Right cardiac atrium (tissue), 5 donors: ENCODE measurements around the gene SLC25A26. TPM values are rescaled to one million over a fixed set of nuclear protein-coding genes. Genes with fewer than 3 reads are reported as not detected.

ENCODE experiments used
- ATAC-seq, 2 donors: fragments of 200-7000 bp; cut with Tn5 transposase; one replicate each; pipeline versions ENCODE4 v1.8.0 to v1.9.1; 2020; ENCODE audit warnings: moderate library complexity in 2 of 2, mild to moderate bottlenecking in 1 of 2
- DNase-seq, 3 donors: peaks; one replicate each; pipeline ENCODE4 v3.0.0-alpha.2; 2020
- H3K27ac ChIP-seq: one replicate; pipeline ENCODE4 v1.5.1; 2013; ENCODE audit warnings: mild to moderate bottlenecking, low read length, control low read depth, moderate library complexity
- H3K27me3 ChIP-seq: one replicate; pipeline ENCODE4 v1.6.1; 2013; ENCODE audit not compliant: control insufficient read depth, insufficient read depth
- H3K4me1 ChIP-seq: one replicate; pipeline ENCODE4 v1.6.1; 2013; ENCODE audit warnings: low read length; ENCODE audit not compliant: control insufficient read depth, insufficient read depth
- H3K4me3 ChIP-seq: one replicate; pipeline ENCODE4 v1.5.1; 2013; ENCODE audit warnings: low read length, control low read depth
- H3K9me3 ChIP-seq: one replicate; pipeline ENCODE4 v1.6.1; 2013; ENCODE audit warnings: low read length; ENCODE audit not compliant: control insufficient read depth
- WGBS: extraction: QIAGEN DNeasy Blood & Tissue Kit; methylation state at CpG from one replicate; pipeline ENCODE4 v1.1.7; 2013; 5-methylcytosine and 5-hydroxymethylcytosine counted together
- intact Hi-C, 4 donors: fragments of 100-400 bp; cut with DNase I; formaldehyde crosslinking; loops; one replicate each; pipeline versions ENCODE4 v1.11.0 to v1.14.0; 2022 to 2023
- polyA plus RNA-seq: library from polyadenylated mRNA; stranded (reverse); fragments of 200-250 nt; gene quantifications from one replicate; pipeline ENCODE4 v1.2.3, GENCODE V29; 2013
- total RNA-seq, 4 donors: library from RNA; stranded (reverse); fragmentation: NEBNext Ultra II Directional; extraction: Animal tissue kit (Norgen Biotek cat#: 25700); gene quantifications; one replicate each; pipeline ENCODE4 v1.2.1, GENCODE V29; 2021
- donor health status: healthy with polysubstance abuse.
- donor health status: DM: no; HTN: yes; CAD: no.
- donor health status: DM: no; HTN: no; CAD: no.
- donor health status: DM: no; HTN: yes; CAD: no; lungs with severe emphysema.
- donor health status: DM: yes; HTN: yes; CAD: no.

Gene SLC25A26
- total and polyA plus RNA-seq, 5 donors: 23.9 to 39.4 (median 28.4) TPM

DNA sequence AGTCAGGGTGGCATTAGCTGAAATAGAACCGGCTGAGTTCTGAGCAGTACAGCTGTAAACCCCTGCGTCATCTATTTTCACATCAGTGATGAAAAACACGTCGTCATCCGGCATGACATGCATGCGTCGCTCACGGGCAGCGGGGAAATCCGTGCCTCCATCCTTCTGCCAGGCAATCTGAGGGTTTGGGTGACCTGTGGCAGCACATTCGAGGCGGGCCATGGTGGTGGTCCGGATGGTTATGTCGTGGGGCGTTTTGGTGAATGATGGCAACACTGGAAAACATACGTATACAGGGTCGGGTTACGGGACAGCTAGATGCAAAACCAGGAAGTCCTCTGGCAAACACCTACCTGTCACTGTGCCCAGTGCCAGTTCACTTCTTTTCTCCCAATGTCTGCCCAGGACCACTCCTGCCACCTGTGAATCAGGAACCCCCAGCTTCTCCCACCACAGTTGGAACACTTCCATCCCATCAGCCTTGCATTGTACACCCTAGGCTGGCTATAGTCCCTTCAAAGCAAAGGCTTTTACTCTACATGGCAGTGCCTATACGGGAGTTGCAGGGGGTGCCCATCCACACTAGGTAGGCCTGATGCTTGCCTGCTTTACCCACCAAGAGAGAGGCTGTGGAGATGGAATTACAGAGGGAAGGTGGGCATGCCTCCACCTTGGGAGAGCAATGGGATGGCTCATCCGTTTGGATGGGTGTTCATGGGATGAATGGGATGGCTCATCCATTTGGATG lies 163.4 kb downstream of the SLC25A26 start:
- Histone ChIP-seq H3K27ac (no peak overlapping the region), H3K4me1 (no peaks in the 10 kb centered on the region), H3K9me3 (no peaks in the 10 kb centered on the region), H3K4me3 (no peak overlapping the region), H3K27me3 (no peaks in the 10 kb centered on the region)
- DNase-seq (peak in 1 of 3 donors; percentile 50), ATAC-seq (no peak)
- intact Hi-C loops: no loop called here
- WGBS: 97% methylated on average over 20 of the region's 20 CpGs

DNA sequence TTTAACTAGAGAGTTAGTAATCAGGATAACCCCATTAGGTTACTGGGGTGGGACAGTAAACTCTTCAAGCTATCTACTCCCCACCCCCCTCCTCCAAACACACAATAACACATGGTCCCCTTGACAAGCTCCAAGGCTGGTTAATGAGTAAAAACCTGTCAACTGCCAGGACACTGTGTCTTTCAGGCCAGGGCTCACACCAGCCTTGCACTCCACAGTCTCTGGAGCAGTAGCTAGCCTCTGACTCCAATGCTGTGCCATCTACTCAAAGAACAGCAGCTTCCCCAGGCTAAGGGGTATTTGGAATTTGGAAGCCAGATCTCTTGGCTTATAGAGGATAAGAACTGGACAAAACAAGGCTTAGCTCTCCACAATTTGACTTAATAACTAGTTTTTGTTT lies 164.3 kb downstream of the SLC25A26 start:
- Histone ChIP-seq H3K9me3 (no peaks in the 10 kb centered on the region), H3K4me3 (no peak overlapping the region), H3K4me1 (no peaks in the 10 kb centered on the region), H3K27me3 (no peaks in the 10 kb centered on the region), H3K27ac (no peak overlapping the region)
- intact Hi-C loops: no loop called here
- ATAC-seq: no peak
- DNase-seq: no peak

DNA sequence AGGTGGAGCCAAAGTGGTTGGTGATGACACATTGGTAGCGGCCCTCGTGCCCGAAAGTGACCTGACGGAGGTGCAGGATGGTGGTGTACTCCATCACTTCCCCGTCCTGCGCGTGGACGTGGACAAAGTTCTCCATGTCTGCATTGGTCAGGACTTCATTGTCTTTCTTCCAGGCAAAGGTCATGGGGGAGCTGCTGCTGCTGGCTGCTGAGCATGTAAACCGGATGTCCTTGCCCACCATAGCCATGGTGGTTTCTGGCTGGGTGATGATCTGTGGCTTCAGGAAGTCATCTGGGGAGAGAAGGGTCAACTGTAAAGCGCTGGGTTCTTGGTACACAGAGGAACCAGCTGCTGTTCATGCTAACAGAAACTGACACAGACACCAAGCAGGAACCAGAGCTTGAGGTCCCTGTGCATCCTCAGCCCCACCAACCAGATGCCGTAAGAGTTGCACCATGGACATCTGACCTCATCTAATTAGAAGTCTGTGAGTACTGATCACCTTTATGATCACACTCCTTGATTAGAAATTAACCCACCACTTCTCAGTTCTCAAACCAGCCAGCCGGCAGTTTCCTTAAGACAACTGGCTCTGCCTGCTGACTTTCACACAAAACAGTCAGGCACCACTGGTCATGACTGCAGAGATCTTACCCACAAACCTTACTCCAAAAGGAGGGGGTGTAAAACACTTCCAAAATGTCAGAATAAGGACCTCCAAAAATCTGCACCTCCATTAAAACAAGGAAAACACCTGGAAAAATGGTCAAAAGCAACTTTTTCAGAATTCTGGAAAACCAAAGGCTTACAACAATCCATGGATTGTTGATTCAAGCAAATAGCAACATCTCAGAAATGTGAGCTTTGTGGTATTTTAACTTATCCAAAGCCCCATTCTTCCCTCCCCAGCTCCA lies 165.5 kb downstream of the SLC25A26 start:
- DNase-seq: no peak
- intact Hi-C loops: no loop called here
- WGBS: 96% methylated on average over 12 of the region's 12 CpGs
- ATAC-seq: no peak
- Histone ChIP-seq H3K9me3 (no peaks in the 10 kb centered on the region), H3K4me1 (no peaks in the 10 kb centered on the region), H3K27me3 (no peaks in the 10 kb centered on the region), H3K4me3 (no peak overlapping the region), H3K27ac (no peak overlapping the region)

DNA sequence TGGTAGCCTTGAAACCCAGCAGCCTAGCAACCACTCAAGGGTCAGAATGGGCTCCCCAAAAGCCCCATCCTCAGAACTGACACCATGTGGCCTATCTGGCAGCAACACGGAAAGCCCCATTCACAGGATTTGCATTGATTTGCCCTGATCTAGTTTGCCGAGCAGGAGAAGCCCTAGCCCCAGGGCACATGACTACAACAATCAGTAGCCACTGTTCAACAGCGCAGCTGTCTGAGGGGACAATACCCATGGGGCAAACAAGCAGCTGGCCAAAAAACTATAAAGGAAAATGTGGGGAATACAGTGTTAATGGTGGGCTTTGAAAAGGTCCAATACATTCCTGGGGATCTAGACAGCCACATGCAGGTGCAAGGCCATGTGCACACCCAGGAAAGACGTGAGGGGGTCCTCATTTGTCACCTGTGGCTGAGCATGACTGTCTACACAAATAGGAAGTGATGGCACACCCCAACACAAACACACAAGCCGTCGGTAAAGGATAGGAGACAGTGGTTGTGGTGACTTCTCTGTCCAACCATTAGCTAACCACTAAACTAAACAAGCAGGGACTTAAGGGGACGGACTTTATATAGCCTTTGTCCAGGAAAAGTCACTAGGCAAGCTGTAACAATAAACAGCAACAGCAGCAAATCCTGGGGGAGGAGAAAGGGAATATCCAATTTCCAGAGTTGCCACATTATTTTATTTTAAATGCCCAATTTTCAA lies 166.3 kb downstream of the SLC25A26 start:
- no peaks in the 10 kb centered on the region for H3K27me3 ChIP-seq
- H3K4me1 ChIP-seq: no peaks in the 10 kb centered on the region
- WGBS: 90% methylated on average over 7 of the region's 7 CpGs
- intact Hi-C loops: no loop called here
- H3K27ac ChIP-seq: no peak overlapping the region
- DNase-seq (no peak), ATAC-seq (no peak)
- H3K4me3 ChIP-seq: no peak overlapping the region
- H3K9me3 ChIP-seq: no peaks in the 10 kb centered on the region

DNA sequence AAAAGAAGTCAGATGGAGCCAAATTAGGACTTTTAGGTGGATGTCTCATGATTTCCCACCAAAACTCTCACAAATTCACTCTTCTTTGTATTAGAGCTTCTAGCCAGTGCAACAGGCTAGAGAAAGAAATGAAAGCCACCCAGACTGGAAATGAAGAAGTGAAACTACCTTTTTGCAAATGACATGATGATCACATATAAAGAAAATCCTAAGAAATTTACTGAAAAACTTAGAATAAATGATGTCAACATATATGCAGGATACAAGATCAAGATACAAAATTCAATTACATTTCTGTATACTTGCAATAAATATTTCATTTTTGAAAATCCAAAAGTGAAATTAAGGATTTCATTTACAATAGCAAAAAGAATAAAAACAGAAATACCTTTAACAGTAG lies 169.2 kb downstream of the SLC25A26 start:
- ATAC-seq (no peak), DNase-seq (no peak)
- no peak overlapping the region for H3K27ac ChIP-seq
- H3K27me3 ChIP-seq: no peaks in the 10 kb centered on the region
- H3K4me3 ChIP-seq: no peak overlapping the region
- peaks cover 8% of the 10 kb centered on the region for H3K4me1 ChIP-seq
- intact Hi-C loops: no loop called here
- H3K9me3 ChIP-seq: no peaks in the 10 kb centered on the region

DNA sequence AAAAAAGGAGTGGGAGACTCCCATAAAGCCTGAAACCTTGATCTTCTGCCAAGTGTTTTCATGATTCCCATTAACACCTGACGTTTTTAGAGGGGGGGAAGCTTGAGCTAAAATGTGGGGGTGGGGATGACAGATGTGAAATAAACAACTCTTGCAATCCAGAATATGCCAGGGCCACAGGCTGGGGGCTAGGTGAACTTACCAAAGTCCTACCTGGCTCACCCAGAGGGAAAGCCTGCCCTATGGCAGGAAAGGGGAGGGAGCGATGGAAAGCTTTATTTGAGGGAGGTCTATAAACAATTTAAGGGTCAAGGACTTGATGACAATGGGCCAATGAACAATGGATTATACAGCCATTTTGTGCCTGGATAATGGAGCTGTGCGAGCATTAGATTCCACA lies 171.7 kb downstream of the SLC25A26 start:
- WGBS: 77% methylated on average over 3 of the region's 3 CpGs

DNA sequence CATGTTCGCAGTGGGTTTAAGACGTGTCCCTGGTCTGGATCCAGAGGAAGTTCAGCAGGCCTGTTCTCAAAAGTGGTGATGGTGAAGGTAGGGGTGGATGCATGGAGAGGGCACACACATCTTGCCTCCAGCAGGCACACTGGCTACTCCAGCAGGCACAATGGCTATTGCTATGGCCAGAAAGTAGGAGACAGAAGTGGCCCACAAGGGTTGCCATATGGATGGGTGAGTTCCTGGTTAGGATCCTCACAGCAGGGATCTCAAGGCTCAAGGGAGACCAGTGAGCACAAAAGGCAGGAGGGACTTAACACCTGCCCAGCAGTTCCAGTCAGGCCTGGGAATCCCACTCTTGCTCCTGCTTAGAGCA lies 172.1 kb downstream of the SLC25A26 start:
- intact Hi-C loops: no loop called here
- Histone ChIP-seq H3K9me3 (no peaks in the 10 kb centered on the region), H3K27ac (no peak overlapping the region), H3K27me3 (no peaks in the 10 kb centered on the region), H3K4me3 (no peak overlapping the region), H3K4me1 (peaks cover 8% of the 10 kb centered on the region)
- 92% methylated on average over 2 of the region's 2 CpGs for WGBS
- ATAC-seq: no peak
- DNase-seq: no peak

More for the DNA sequence above, 171.7 kb downstream of the SLC25A26 start:
- H3K27me3 ChIP-seq: no peaks in the 10 kb centered on the region
- no peaks in the 10 kb centered on the region for H3K9me3 ChIP-seq
- H3K4me3 ChIP-seq: no peak overlapping the region
- H3K4me1 ChIP-seq: peaks cover 8% of the 10 kb centered on the region
- DNase-seq (no peak), ATAC-seq (no peak)
- intact Hi-C loops: no loop called here
- H3K27ac ChIP-seq: no peak overlapping the region

DNA sequence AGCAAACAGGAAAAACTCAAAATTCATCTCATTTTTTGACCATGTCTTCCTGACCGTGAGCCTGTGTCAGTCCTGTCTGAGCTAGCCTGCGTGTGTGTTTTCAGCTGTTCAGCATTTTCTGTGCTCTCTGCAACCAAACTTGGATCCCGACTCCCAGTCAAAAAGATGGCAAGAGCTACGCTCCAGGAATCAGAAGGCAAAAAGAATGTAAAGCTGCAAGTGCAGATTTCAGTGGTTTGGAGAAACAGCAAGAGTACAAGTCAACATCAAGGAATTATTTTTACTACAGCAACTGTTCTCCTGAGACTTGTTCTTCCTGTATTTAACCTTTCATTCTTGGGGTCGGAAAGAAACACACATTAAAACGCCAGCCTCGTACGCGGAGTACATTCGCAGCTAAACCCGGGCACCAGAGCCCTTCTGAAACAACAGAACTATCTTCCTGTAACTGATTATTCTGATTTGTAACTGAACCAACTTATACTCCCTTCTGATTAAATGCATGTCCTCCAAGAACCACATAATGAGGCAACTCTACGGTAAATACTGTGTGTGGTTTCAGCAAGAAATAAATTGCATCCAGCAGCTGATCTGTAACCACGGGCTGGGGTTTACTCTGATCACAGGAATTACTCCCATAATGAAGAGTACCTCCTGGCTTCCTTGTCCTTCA lies 172.7 kb downstream of the SLC25A26 start:
- DNase-seq: no peak
- no peaks in the 10 kb centered on the region for H3K27me3 ChIP-seq
- intact Hi-C loops: no loop called here
- H3K4me3 ChIP-seq: no peak overlapping the region
- peak; percentile 53 to 63 for ATAC-seq
- WGBS: 56% methylated on average over 13 of the region's 13 CpGs
- no peaks in the 10 kb centered on the region for H3K9me3 ChIP-seq
- H3K27ac ChIP-seq: no peak overlapping the region
- peaks cover 8% of the 10 kb centered on the region for H3K4me1 ChIP-seq

DNA sequence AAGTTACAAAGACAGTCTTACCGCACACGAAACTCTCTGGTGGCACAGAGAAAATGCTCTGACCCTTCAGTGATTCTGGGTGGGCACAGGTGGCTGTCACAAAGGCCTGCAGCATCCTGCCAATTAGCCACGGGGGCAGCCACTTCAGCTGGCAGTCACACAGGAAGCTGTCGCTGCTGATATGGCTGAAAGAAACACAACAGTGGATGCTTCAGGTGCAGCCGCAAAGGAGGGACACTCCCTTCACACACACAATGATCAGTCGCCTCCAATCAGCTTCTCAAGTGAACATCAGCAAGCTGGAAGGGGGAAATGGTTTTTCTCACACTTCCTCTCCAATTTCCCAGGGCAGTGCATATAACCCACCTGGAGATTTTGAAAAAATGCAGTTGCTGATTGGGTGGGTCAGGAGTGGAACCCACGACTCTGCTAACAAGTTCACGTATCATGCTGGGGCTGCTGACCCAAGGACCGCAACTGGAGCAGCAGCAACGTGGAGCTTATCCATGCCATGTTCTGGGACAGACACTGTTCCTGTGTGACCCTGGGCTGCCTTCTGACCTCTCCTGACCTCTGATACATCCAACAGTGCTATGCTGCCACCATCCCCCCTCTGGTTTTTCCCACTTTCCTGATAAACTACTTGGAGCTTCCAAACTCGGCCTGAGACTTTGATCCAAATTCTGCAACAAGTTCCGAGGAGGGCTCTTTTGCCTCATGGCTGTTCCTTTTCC lies 173.4 kb downstream of the SLC25A26 start:
- intact Hi-C loops: no loop called here
- H3K27me3 ChIP-seq: no peaks in the 10 kb centered on the region
- H3K4me1 ChIP-seq: peaks cover 8% of the 10 kb centered on the region
- DNase-seq (no peak), ATAC-seq (peak; percentile 14 to 45)
- no peaks in the 10 kb centered on the region for H3K9me3 ChIP-seq
- H3K4me3 ChIP-seq: no peak overlapping the region
- WGBS: 58% methylated on average over 12 of the region's 12 CpGs
- no peak overlapping the region for H3K27ac ChIP-seq

DNA sequence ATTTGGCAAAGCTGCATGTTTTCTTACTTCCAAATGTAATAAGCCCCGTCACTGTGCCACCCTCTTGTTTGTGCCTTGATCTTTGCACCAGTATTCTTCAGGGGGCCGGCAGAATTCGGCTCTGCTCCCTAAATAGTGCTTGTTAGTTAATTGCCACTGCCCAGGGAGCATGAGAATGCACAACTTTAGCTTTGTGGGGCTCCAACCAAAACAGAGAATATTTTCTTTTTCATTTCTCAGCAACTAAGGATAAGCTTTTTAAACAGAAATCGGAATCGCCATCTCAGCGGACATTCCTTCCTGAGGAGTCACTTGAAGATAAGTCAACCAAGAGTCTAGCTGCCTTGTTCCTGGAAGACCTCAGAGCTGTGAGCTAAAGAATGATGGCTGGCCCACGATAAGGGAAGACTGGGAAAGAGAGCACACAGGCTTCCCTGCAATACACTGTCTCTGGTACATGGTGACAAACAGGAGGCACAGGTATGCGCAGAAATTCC lies 174.0 kb downstream of the SLC25A26 start:
- Histone ChIP-seq H3K27me3 (no peaks in the 10 kb centered on the region), H3K27ac (no peak overlapping the region), H3K4me1 (peaks cover 8% of the 10 kb centered on the region), H3K4me3 (no peak overlapping the region), H3K9me3 (no peaks in the 10 kb centered on the region)
- WGBS: 67% methylated on average over 8 of the region's 8 CpGs
- DNase-seq (no peak), ATAC-seq (peak; percentile 7 to 65)
- intact Hi-C loops: no loop called here
